Measurements from ENCODE around the gene PSRC1.
A peak's percentile ranks its signal among the peaks of the same experiment; 100 is the strongest.

PSRC1 gene

DNA sequence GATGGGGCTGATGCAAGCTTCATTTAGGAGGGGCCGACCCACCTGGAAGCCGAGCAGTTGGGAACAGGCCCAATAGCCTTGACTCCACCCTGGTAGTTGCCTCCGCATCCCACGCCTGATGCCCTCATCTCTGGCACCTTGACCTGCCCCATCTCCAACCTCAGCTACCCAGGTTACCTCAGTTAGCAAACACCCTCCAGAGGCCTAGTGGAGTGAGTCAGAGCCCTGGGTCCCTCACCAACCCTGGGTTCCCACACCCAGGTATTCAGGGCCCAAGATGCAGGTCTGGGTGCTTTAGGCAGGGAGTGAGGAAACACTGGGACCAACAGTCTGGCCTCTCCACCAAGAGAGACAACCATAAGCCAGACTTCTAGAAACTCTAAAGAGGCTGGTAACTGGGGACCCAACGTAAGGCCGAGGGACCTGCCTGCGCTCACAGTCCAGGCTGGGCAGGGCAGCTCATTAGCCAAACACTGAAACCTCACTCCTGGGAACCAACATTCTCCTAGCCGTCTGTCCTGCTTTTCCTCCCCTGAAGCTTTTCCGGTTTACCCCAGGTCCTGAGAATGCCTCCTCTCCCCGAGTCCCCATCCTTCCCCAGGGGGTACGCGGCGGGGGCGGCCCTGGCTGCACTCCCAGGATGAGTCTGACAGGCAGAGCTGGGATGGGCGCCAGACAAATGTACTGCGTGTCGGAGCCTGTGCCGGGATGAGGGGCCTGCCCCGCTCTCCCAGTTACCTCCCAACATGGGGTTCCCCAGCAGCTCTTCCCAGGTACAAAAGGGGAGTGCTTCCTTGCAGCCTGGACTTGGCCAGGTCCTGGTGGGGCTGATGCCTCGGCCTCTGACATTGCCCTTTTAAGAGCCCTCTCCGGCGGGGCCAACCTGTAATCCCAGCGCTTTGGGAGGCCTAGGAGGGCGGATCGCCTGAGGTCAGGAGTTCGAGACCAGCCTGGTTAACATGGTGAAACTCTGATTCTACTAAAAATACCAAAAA, 42.5 kb downstream of the PSRC1 start:
- ChIA-PET POLR2A (interaction anchor here (0.9 to 3.7 kb wide), 8 partner anchors 9 to 158 kb away, joined by 3 to 34 read pairs (median 4); partner anchors contain the start of genes CELSR2, SARS1 and SORT1), CTCF (interaction anchor here (1.0 to 3.1 kb wide), 9 partner anchors 9 to 159 kb away, joined by 3 to 23 read pairs (median 6); partner anchors contain the start of gene SORT1)
- TF ChIP-seq LEF1 (IDR thresholded peaks at IDR 0.05; ENCODE audit: borderline replicate concordance) (no peak), L3MBTL2 (conservative IDR thresholded peaks at IDR 0.05) (peak; percentile 36; the same call in 1 of the 2 replicates)
- DNase-seq (ENCODE audit: extremely low spot score), result no peak

DNA sequence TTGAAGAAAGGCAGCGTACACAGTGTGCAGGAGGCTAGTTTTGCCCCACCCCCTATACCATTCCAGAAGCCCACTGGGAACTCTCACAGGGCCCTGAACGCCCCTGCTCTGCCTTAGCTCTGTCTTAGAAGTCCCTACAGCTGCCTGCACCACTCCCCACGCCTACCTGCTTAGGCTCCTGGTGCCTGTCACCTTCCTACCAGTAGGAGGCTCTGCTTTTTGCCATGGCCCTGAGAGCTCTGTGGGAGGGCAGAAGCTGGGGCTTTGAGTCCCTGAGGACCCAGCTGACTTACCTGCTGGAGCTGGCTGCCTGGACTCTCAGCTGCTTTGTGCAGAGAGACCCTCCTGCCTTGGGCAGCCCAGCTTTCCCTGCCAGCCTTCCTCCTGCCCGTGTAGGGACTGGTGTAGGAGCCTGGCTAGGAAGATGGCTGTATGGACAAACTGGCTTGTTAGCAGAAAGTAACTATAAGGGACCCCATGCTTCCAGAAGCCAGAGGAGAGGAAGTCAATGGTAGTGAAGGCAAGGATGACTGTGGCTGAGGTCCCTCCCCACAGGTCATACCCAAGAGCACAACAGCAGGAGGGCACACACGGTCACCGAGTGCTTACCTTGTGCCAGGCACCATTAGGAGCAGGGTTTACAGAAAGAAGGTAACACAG, 43.4 kb downstream of the PSRC1 start:
- peak; percentile 78 for DNase-seq (ENCODE audit: extremely low spot score)
- CTCF ChIA-PET, result interaction anchor here (0.5 to 3.1 kb wide), 14 partner anchors 8 to 1397 kb away, joined by 3 to 23 read pairs (median 5); partner anchors contain the start of genes CELSR2 and SORT1
- POLR2A ChIA-PET, result interaction anchor here (0.9 to 3.7 kb wide), 7 partner anchors 8 to 158 kb away, joined by 3 to 34 read pairs (median 4); partner anchors contain the start of genes CELSR2, SARS1 and SORT1
- TF ChIP-seq FOXA1 (IDR thresholded peaks at IDR 0.05), result no peak

GRCh38 chr1:109239047-109239408, 43.9 kb downstream of the PSRC1 start:
- no peak for TF ChIP-seq FOXK2 (IDR thresholded peaks at IDR 0.05)
- TF ChIP-seq ZNF384 (IDR thresholded peaks at IDR 0.05), result no peak
- POLR2A ChIA-PET, result interaction anchor here (1.7 to 3.7 kb wide), 4 partner anchors 7 to 25 kb away, joined by 4 to 34 read pairs (median 18); partner anchors contain the start of genes CELSR2 and SARS1
- DNase-seq (ENCODE audit: extremely low spot score), result no peak
- CTCF ChIA-PET, result interaction anchor here (0.5 to 3.1 kb wide), 11 partner anchors 10 to 1397 kb away, joined by 3 to 23 read pairs (median 5); partner anchors contain the start of genes CELSR2 and SORT1

DNA sequence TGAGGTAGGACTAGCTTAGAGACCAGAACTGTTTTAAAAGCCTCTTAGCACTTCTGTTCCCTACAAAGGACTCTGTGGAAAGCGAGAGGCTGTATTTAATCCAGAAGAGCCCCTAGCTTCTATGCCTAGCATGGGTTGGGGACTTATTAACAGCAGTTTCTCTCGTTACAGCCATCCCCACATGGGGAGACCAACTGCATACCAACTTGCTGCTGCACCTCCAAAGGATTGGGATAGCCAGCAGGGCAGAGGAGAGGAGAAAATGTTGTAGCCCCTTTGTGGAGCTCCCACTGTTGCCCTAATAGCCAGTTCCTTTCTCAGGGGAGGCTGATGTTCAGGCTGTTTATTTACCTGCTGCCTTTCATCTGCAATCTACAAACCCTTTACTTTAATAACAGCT, 44.6 kb downstream of the PSRC1 start:
- ChIA-PET CTCF (interaction anchor here (0.5 to 3.1 kb wide), 9 partner anchors 9 to 1535 kb away, joined by 3 to 23 read pairs (median 3); partner anchors contain the start of gene SORT1), POLR2A (interaction anchor here (2.2 to 3.7 kb wide), 3 partner anchors 11 to 24 kb away, joined by 9 to 34 read pairs (median 28); partner anchors contain the start of genes CELSR2 and SARS1)
- no peak for DNase-seq (ENCODE audit: extremely low spot score)
- no peak for TF ChIP-seq ZNF384 (IDR thresholded peaks at IDR 0.05)
- TF ChIP-seq ELF4 (IDR thresholded peaks at IDR 0.05), result no peak
- TF ChIP-seq NFRKB (IDR thresholded peaks at IDR 0.05), result no peak
- TF ChIP-seq SUZ12 (IDR thresholded peaks at IDR 0.05), result no peak
- TF ChIP-seq TARDBP (IDR thresholded peaks at IDR 0.05), result no peak
- TF ChIP-seq L3MBTL2 (conservative IDR thresholded peaks at IDR 0.05), result no peak
- no peak for TF ChIP-seq HDGF (IDR thresholded peaks at IDR 0.05; ENCODE audit: borderline replicate concordance)
- TF ChIP-seq BHLHE40 (IDR thresholded peaks at IDR 0.05; ENCODE audit: borderline replicate concordance), result no peak
- TF ChIP-seq SP1 (IDR thresholded peaks at IDR 0.05), result no peak
- no peak for TF ChIP-seq CTBP1 (IDR thresholded peaks at IDR 0.05; ENCODE audit: borderline replicate concordance)
- TF ChIP-seq ARNT (IDR thresholded peaks at IDR 0.05), result no peak
- TF ChIP-seq LEF1 (IDR thresholded peaks at IDR 0.05; ENCODE audit: borderline replicate concordance), result no peak
- TF ChIP-seq FOXM1 (IDR thresholded peaks at IDR 0.05; ENCODE audit: borderline replicate concordance), result no peak

- no peak for DNase-seq (ENCODE audit: extremely low spot score)
- POLR2A ChIA-PET, result interaction anchor here (3.2 to 3.7 kb wide), 2 partner anchors 11 to 23 kb away, joined by 28 to 34 read pairs; partner anchors contain the start of genes CELSR2 and SARS1
- TF ChIP-seq CTBP1 (IDR thresholded peaks at IDR 0.05; ENCODE audit: borderline replicate concordance), result no peak
- TF ChIP-seq BHLHE40 (IDR thresholded peaks at IDR 0.05; ENCODE audit: borderline replicate concordance), result no peak
- no peak for TF ChIP-seq TARDBP (IDR thresholded peaks at IDR 0.05)
- no peak for TF ChIP-seq SUZ12 (IDR thresholded peaks at IDR 0.05)
- no peak for TF ChIP-seq FOXK2 (IDR thresholded peaks at IDR 0.05)
- CTCF ChIA-PET, result interaction anchor here (0.6 to 3.1 kb wide), 3 partner anchors 10 to 770 kb away, joined by 3 to 23 read pairs (median 9); no protein-coding TSS in a partner anchor
Observed at GRCh38 chr1:109237512-109237911, 45.4 kb downstream of the PSRC1 start.

DNA sequence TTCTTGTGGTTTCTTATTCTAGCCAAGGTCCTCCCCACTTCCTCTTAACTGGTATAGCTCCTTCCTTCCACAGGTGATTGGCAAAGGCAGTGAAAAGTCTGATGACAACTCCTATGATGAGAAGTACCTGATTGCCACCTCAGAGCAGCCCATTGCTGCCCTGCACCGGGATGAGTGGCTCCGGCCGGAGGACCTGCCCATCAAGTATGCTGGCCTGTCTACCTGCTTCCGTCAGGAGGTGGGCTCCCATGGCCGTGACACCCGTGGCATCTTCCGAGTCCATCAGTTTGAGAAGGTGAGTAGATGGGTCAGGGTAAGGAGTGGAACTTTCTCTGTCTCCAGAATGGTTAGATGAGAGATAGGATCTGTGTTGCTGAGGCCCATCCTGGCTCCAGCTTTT, 47.8 kb downstream of the PSRC1 start:
- POLR2A ChIA-PET, result no interaction called here
- CTCF ChIA-PET, result interaction anchor here (0.6 kb wide), 1 partner anchor 17 kb away, joined by 3 read pairs; no protein-coding TSS in a partner anchor

DNA sequence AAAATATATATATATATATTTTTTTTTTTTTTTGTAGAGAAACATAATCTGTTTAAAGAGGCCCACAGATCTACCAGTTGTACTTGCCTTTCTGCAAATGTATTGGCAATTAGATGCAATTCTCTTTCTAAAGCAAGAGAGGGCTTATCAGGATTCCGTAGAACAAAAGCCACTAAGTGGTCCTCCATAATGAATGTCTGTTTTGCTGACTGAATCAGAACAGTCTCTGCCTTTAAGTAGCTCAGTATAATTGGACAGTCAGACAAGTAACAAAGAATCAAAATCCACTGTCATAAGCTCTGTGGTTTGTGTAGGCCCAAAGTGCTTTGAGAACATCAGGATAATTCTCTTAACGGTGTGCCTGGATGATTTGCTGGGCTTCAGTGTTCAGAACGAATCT, 51.9 kb downstream of the PSRC1 start:
- POLR2A ChIA-PET, result interaction anchor here (0.8 to 1.7 kb wide), 3 partner anchors 9 to 52 kb away, joined by 3 to 6 read pairs (median 4); partner anchors contain the start of genes PSRC1 and SARS1
- CTCF ChIA-PET, result interaction anchor here (1.2 kb wide), 1 partner anchor 9 kb away, joined by 4 read pairs; no protein-coding TSS in a partner anchor
- TF ChIP-seq FOXA1 (IDR thresholded peaks at IDR 0.05), result no peak
- no peak for DNase-seq (ENCODE audit: extremely low spot score)

More for the DNA sequence above, 47.8 kb downstream of the PSRC1 start:
- DNase-seq (ENCODE audit: extremely low spot score), result no peak
- TF ChIP-seq HDGF (IDR thresholded peaks at IDR 0.05; ENCODE audit: borderline replicate concordance) (no peak), LEF1 (IDR thresholded peaks at IDR 0.05; ENCODE audit: borderline replicate concordance) (no peak), CTBP1 (IDR thresholded peaks at IDR 0.05; ENCODE audit: borderline replicate concordance) (no peak), ARNT (IDR thresholded peaks at IDR 0.05) (no peak), SP1 (IDR thresholded peaks at IDR 0.05) (no peak)

Data from HEK293T (cell line).